Germinal center (tissue), 1 donor: ENCODE measurements around the gene TBCD.
"Not testable (repeated sequence)": the region's sequence is repeated elsewhere in the genome, so short reads cannot be mapped to it uniquely, and the experiment has no call there.

Source experiments
- DNase-seq: peaks from one replicate; pipeline ENCODE4 v3.0.0; 2012; ENCODE audit warnings: mixed read lengths, low spot score

Gene TBCD

DNA sequence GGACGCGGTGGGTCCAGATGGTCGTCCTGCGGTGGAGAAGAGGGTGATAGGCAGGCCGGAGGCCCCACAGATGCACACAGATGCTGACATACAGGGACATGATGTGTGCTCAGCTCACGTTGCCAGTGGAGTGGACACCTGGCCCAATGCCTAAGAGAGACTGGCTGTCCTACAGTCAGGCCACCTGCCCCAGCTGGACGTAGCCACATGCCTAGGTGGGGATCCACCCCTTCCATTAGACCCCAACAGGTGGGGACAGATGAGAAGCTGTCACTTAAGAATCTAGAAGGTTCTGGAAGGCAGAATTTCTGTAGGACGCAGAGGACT, 205.6 kb downstream of the TBCD start:
- no peak for DNase-seq

DNA sequence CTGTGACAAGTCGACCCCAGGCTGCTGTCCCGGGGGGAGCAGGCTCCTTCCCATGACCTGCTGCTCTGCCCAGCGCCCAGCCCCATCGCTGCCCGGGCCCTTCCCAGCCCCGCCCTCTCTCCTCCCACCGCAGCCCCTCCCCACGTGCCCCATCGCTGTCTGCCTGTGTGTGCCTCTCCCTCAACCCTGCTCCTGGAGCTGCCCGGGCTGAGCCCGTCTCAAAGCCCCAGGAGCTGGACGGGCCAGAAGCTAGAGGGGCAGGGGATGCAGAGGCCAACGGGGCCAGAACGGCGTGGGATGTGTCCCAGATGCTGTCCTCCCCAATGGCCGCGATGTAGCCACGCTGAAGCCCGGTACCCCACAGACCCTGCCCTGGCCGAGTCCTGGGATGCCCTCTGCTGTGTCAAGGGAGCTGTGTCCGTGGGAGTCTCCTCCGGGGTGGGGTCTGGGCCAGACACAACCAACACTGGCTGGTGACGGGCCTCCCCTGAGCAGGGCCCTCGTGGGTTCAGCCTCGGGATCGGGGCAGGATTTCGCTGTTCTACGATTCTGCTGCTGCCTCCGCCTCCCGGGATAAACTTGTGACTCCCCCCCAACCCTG, 206.2 kb downstream of the TBCD start:
- no peak for DNase-seq

DNA sequence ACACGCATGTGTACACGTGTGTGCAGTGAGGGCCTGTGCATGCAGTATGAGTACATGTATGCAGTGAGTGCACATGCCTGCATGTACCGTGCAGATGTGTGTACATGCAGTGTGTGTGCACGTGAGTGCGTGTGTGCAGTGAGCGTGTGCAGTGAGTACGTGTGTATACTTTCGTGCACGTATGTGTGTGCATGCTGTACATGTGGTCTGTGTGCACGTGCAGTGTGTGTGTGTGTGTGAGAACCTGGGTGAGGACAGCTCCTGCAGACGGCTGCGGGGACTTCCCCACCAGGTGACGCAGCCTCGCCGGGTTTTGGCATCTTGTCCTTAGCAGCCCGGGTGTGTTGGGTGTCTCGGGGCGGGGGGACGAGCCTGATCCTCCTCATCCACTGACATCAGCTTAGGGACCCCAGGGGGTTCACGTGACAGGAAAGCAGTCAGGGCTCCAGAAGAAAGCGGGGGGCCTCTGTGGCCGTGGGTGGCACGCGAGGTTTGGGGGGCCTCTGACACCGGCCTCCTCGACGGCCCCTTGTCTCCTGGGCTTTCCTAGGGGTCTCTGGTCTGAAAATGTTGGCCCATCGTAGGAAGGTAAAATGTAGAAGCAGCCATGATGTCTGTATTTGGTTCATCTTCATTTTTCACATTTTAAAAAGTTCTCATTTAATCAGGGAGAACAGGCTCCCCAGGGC, 207.5 kb downstream of the TBCD start:
- no peak for DNase-seq

DNA sequence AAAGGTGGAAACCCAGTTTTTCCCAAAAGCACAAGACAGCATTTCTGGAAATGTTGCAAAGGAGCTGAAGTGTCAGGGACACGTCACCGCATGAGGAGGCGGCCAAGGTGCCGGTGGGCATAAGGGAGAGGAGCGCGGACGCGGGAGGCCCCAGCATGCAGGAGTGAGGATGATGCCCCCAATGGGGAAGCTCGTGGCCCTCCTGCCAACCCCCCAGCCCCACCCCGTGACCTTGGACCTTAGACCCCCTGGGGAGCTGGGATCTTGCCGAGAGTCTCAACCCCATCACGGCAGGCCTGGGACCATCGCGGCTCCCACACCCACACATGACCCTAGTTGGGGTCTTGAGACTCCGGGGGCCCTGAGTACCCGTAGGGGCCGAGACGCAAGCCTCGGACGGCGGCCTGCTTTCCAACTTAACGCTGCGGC, 208.1 kb downstream of the TBCD start:
- no peak for DNase-seq

DNA sequence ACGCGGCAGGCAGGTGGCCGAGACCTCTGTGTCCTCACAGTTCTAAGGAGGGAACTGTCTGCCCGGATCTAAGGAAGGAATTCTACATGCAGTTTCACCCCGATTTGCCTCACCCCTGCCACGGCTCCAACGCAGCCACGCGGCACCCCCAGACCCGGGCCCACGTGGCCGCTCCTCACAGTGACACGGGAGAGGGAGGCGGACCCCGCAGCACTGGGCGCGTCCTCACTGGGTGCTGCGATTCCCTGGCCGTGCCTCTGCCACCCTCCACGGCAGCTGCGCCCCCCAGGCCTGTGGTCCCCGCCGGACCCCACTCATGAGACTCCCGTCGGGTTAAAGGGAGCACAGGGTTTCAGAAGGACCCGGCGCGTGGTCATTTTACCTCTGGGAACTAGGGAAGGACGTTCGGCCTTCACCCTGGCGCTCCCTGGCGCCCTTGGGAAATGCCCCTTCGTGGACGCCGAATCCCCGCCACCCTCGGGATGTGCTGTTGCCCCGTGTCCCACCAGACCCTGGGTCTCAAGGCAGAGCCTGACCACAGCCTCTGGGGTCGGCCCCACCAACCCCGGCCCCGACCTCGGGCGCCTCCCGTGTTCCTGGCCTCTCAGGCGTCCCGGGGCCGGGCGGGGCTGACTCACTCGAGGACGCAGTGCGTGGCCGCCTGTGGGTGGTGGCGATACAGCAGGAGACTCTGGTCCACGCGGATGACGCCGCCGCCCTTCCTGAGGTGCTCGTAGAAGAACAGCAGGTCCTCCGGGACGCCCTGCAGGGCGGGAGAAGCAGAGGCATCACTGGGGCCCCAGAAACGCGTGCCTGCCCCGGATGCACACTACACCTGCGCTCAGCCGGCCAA, 208.8 kb downstream of the TBCD start:
- DNase-seq = no peak

DNA sequence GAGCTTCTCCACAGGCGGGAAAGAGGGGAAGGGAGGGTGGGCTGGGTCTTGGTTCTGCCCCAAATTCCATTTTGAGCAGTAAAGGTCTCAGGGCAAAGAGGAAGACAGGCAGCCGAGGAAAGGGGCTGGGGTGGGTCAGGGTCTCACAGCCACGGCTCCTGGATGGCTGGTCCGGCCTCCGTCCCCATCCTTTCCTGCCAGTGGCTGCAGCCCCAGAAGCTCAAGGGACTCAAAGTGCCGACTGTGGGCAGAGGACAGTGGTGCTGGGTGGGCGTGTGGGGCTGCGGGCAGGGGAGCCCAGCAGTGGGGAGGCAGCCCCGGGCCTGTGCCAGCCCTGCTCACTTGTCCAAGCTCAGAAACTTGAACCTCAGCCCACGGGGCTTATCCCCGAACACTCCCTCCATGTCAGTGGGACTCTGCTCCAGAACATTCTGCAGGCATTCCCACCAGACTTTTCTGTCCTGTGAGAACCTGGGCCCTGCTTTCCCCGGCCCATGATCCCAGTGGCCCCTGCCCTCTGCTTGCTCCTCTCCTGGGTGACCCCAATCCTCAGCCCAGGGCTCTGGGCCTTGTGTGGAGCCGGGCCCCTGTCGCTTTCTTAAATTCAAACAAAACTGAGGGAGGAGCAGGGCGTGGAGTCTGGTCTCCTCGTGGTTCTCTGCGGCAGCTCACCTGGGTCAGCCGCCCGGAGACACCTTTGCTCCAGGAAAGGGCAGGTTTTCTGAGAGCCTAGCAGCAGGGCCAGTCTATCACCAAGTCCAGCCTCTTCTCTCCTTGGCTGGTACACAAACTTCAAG, 209.7 kb downstream of the TBCD start:
- DNase-seq = no peak

DNA sequence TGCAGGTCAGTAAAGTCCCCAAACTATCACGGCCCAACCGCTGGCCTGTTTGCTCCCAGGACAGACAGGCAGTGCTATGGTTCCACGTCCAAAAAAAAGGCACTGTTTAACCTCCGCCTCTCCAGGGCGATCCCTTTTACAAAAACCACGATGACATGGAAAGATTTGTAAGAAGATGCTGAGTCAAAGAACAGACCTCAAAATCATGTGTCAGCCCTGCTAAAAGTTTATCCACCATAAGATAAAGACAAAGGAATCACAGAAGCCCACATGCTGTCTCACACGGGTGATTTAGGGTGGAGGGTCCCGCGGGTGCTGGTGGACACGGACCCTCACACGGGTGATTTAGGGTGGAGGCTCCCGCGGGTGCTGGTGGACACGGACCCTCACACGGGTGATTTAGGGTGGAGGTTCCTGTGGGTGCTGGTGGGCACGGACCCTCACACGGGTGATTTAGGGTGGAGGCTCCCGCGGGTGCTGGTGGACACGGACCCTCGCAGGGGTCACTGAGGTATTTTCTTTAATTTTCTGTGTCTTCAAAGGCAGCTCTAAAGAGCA, 210.4 kb downstream of the TBCD start:
- no peak for DNase-seq

DNA sequence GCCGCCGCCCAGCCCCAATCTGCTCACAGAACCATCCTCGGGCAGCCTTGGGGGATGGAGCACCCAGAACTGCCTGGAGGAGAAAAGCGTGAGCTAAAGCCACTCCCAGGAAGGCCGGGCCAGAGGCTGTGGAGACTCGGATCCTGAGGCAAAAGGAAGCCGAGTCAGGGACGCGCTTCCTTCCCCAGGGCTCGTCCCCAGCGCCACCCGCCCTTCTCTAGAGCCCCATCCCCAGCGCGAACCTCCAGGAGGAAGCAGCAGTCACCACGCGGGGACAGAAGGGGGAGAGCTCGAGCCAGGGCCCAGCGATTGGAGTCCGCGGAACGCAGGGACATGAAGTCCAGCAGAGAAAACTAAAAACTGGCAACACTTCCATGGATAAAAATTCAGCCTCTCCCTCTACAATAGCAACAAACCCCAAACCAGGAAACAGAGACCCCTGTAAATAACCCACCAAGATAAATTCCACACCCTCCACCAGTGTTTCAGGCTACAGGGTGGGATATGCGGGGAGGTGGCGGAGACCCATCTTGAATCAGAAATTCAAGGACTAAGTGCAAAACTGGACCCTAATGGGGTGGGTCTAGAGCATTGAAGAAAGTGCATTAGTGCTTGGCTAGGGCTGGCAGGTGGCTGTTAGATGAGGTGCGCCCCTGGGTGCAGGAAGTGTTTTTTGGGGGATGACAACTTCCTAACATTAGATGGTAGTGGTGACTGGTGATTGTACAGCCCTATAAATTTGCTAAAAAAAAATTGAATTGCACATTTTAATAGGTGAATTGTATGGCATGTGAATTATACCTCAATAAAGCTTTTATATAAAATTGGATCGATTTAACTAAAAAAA, 211.5 kb downstream of the TBCD start:
- DNase-seq = peak; percentile 49

DNA sequence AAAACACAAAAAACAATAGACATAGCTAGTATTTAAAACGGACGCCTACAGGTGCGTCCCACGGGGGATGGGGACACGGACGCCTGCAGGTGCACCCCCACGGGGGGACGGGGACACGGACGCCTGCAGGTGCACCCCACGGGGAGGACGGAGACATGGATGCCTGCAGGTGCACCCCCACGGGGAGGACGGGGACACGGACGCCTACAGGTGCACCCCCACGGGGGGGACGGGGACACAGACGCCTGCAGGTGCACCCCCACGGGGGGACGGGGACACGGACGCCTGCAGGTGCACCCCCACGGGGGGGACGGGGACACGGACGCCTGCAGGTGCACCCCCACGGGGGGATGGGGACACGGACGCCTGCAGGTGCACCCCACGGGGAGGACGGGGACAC, 212.6 kb downstream of the TBCD start:
- DNase-seq = not testable (repeated sequence)

DNA sequence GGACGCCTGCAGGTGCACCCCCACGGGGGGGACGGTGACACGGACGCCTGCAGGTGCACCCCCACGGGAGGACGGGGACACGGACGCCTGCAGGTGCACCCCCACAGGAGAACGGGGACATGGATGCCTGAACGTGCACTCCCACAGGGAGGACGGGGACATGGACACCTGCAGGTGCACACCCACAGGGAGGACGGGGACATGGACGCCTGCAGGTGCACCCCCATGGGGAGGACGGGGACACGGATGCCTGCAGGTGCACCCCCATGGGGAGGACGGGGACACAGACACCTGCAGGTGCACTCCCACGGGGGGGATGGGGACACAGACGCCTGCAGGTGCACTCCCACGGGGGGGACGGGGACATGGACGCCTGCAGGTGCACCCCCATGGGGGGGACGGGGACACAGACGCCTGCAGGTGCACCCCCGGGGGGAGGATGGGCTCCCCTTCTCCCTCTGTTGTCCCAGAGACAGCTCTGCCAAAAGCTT, 213.0 kb downstream of the TBCD start:
- no peak for DNase-seq

DNA sequence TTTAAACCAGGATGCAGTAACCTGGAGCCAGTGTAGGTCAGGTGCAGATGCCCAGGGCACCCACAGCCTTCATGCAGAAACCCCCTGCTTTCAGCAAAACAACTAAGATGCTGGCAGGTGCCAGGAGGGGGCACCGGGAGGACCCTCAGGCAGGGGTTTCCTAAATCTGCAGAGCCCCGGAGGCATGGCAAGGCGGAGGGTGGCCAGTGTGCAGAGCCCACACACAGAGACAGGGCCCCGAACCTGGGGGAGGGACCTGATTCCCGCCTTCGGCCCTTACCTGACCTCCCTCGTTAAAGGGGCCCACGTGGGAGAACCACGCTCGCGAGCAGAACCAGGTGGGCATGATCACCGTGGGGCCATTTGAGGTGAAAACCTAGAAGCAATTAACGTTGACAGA, 213.5 kb downstream of the TBCD start:
- DNase-seq = no peak

DNA sequence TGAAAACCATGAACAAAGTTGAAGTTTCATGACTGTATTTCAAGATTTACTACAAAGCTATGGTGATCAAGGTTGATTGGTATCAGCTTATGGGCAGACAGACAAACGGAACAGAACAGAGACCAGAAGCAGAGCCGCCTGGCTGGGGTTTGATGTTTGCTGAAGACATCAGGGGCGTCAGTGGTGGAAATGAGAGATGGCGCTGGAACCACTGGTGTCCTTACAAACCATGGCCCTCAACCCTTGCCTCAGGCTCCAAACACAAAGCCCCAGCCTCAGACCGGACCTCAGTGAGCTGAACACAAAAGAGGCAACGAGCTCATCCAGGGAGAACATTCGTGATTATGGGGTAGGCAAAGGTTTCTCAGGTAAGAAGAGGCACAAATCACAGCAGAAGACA, 214.6 kb downstream of the TBCD start:
- DNase-seq = no peak

DNA sequence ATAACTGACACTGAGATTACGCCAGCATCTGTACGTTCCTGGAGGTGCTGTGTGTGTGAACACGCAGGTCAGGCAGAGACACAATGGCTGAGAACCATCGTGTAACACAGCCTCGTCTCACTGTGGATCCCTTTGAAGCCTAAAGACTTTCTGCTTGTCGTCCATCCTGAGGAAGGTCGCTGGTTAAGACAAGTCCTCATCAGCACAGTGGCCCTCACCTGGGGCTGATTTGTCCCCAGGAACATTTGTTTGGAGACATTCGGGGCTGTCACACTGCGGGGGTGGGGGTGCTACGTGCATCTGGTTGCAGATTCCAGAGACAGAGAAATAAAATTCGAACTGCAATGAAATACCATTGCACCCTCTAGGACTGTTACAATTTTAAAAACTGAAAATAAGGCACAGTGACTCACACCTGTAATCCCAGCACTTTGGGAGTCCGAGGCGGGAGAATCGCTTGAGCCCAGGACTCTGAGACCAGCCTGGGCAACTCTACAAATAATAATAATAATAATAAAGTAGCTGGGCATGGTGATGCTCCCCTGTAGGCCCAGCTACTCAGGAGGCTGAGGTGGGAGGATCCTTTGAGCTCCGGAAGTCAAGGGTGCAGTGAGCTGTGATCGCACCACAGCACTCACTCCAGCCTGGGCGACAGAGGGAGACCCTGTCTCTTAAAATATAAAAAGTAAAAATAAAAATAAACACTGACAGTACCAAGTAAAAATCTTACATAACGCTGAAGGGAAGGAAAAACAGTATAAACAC, 215.6 kb downstream of the TBCD start:
- no peak for DNase-seq

DNA sequence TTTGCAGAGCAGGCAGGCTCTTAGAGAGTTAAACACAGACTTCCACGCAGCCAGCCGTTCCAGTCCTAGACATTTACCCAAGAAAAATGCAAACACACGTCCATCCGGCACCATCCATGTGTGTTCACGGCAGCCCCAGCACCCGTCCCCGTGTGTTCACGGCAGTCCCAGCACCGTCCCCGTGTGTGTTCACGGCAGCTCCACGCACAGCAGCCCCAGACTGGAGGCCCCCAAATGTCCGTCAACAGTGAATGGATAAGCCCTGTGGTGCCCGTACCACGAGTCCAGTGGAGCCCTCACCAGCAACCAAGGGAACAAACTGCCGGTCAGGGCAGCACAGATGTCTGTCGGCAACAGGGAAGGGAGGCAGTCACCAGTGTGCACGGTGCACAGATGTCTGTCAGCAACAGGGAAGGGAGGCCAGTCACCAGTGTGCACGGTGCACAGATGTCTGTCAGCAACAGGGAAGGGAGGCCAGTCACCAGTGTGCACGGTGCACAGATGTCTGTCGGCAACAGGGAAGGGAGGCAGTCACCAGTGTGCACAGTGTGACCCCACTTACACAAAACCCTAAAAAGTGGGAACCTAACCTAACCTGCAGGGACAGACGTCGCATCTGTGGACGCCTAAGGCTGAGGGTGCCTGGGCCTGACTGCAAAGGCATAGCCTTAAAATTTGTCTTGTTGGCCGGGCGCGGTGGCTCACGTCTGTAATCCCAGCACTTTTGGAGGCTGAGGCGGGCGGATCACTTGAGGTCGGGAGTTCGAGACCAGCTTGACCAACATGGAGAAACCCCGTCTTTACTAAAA, 216.4 kb downstream of the TBCD start:
- DNase-seq = not testable (repeated sequence)

DNA sequence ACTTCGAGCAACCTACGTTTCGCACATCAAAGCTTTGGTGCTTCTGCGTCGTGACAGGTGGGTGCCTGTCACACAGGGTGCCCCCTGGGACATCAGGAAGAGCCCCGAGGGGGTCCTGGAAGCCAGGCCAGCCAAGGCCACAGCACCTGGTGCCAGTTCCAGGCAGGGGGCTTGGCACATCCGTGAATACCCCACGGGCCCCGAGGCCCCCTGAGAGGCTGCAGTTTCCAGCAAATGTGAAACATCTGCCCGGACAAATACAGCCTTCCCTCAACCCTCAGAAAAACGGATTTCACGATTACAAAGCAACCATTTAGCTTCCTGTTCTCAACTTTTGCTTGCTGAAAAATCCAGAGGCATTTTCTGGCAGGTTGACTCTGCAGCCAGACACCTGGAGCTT, 218.2 kb downstream of the TBCD start:
- peak; percentile 48 for DNase-seq

DNA sequence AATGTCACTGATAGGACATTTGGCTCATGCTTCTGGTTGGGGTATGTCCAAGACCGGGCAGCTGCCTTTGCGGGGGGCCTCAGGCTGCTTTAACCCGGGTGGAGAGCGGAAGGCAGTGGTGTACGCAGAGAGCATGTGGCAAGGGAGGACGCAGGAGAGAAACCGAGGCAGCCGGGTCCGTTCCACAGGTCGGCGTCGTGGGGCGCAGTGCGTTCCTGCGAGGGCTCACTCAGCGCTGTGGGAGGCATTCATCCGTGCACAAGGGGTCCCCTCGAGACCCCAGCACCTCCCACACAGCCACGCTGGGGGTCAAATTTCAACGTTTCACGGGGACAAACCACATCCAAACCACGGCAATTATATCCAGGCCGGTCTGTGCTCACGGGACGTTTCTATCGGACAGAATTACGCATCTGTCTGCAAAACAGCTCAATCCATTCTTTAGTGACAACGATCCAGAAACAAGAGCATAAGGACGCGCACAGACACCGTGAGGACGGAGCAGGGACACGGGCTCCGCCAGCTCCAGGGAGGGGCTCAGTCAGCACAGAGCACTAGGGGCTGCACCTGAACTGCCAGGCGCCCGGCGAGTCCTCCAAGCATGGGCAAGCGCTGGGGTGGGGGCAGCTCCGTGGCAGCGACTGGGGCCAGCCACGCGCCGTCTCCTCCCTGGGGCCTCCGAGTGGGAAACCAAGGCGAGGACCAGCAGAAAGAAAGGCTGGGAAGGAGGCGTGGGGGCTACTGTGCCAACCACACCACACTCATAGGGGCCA, 219.1 kb downstream of the TBCD start:
- DNase-seq = no peak

DNA sequence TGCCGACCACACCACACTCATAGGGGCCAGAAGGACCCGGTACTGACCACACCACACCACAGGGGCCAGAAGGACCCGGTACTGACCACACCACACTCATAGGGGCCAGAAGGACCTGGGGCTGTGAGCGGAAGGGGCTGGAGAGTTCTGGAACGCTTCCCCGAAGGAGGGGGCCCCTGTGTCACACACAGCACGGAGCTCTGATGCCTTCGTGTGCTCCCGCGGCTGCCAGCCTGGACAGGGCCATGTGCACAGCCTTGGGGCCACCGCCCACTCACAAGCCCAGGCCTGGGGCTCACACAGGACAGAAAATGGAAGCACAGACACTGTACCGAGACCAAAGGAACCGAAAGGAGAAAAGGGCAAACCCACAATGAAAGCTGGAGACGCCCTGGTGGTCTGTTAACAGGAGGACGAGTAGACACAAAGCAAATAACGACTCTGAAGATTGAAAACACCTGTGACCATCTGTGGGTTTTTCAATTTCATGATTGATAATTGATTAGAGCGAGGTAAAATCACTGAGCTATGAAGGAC, 221.0 kb downstream of the TBCD start:
- DNase-seq = no peak

DNA sequence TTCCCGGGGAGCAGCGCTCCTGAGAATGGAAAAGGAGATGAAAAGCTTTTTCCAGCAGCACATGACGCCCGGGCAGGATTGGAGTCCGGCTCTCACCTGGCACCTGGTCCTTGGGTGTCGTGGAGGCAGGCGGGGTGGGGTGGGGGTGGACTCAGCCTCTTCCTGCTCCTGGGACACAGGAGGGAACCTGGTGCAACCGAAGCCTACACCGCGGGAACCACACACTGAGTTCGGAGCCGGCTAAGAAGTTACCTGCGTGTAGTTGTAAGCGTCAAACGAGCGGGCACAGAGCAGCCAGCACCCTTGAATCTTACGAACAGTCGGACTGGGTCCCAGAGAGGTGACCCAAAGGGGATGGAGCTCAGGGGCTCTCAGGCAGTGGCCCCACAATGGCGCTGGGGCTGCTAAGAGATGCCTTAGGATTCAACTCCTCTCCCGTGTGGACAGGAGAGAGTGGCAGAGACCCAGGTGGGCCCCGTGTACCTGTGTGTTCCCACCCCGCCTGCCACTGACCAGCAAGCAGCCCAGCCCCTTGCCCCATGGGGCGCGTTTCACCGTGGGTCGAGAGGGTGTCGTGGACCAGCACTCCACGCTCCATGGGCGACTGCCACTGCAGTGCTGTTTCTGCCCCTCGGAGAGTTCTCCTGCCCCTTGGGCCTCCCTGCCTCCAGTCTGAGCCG, 221.7 kb downstream of the TBCD start:
- DNase-seq = no peak
